Nephron (organoid): ENCODE measurements around the gene DMRT2.

Experiments
- H3K27ac Mint-ChIP-seq, 3 experiments: 2 replicates each; pipeline ENCODE4 v1.8.0; 2020; ENCODE audit warnings: mixed read lengths in 3 of 3, mild to moderate bottlenecking in 2 of 3, moderate library complexity in 1 of 3
- H3K27me3 Mint-ChIP-seq: 2 replicates; pipeline ENCODE4 v1.8.0; 2021; ENCODE audit warnings: low read depth, mild to moderate bottlenecking, moderate library complexity, mixed read lengths
- H3K36me3 Mint-ChIP-seq: 2 replicates; pipeline ENCODE4 v1.8.0; 2020; ENCODE audit warnings: low read depth, mixed read lengths
- H3K4me1 Mint-ChIP-seq: 2 replicates; pipeline ENCODE4 v1.8.0; 2020; ENCODE audit warnings: mixed read lengths
- H3K4me3 Mint-ChIP-seq, 3 experiments: 2 replicates each; pipeline ENCODE4 v1.8.0; 2020; ENCODE audit warnings: mild to moderate bottlenecking in 3 of 3, mixed read lengths in 3 of 3, moderate library complexity in 2 of 3
- H3K9me3 Mint-ChIP-seq: 2 replicates; pipeline ENCODE4 v1.8.0; 2020; ENCODE audit warnings: mixed read lengths
- TF ChIP-seq, protein P1 (sequence below), 3 experiments: fragments of 200-600 bp; sonication (generic); IDR thresholded peaks; one replicate each; pipeline ENCODE4 v1.5.0; 2021; ENCODE audit warnings: antibody characterized with exemption in 3 of 3; ENCODE audit not compliant: unreplicated experiment in 3 of 3

Gene DMRT2

DNA sequence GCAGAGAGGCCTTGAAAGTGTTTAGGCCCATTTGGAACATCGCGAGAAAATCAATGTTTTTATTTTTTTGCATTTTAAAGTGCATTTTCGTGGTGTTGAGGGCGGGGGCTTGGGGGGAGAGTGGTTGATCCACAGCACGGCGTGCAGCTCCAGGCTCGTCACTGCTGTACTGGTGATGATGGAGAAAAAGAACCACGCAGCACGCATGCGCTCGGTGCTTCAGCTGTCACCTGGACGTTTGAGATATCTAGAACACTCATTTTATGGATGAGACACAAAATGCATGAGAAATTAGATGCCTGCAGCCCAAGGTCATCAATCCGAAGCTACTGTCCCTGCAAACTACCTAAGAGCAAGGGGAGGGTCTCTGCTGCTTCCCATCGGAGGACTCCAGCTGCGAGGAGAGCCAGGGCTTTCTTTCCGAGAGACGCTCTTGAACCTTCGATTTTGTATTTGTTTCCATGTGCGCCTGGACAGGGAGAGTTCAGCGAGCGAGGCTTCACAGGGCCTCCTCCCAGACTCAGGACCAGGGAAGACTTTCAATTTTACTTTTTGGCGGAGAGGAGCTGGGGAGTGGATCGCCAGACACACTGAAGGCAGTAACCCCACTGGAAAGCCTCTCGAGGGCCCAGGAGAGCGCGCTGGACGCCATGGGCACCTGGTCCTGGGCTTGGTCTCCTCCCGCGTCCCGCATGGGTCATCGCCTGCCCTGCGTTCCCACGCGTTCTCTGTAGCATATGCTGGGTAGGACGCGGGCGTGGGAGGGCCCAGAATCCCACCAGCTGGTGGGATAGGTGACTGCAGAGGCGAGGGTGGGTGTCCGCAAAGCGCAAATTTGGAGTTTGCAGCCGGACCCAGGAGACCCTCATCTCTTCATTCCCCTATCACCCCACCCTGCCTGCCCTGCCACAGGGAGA is 2.5 kb downstream of the DMRT2 start:
- H3K27ac Mint-ChIP-seq, result peak overlapping the region in 1 of 3 experiments; percentile 46
- peak overlapping the region; percentile 81 to 91 (median 88) for H3K4me3 Mint-ChIP-seq
- H3K9me3 Mint-ChIP-seq, result peaks cover 5% of the 10 kb centered on the region
- H3K4me1 Mint-ChIP-seq, result peaks cover 44% of the 10 kb centered on the region
- TF ChIP-seq, protein P1, sequence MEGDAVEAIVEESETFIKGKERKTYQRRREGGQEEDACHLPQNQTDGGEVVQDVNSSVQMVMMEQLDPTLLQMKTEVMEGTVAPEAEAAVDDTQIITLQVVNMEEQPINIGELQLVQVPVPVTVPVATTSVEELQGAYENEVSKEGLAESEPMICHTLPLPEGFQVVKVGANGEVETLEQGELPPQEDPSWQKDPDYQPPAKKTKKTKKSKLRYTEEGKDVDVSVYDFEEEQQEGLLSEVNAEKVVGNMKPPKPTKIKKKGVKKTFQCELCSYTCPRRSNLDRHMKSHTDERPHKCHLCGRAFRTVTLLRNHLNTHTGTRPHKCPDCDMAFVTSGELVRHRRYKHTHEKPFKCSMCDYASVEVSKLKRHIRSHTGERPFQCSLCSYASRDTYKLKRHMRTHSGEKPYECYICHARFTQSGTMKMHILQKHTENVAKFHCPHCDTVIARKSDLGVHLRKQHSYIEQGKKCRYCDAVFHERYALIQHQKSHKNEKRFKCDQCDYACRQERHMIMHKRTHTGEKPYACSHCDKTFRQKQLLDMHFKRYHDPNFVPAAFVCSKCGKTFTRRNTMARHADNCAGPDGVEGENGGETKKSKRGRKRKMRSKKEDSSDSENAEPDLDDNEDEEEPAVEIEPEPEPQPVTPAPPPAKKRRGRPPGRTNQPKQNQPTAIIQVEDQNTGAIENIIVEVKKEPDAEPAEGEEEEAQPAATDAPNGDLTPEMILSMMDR (IDR thresholded peaks at IDR 0.05; ENCODE audit: unreplicated experiment in 3 of 3), result no peak
- peaks cover 7% of the 10 kb centered on the region for H3K36me3 Mint-ChIP-seq
- peaks cover 90% of the 10 kb centered on the region for H3K27me3 Mint-ChIP-seq

DNA sequence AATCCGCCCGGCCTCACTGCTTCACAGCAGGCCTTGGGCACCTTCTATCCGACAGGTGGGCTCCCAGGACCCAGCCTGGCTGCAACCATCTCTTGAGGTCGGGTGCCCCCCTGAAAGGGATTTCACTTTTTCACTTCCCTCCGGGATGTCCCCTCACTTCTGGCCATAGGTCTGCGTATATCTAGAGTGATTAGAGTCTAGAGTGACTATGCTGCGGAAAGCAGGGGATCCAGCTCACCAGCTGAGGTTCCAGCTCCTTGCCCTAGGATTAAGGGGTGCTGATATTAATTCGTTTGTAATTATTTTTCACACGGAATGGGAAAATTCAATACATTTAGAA is 3.1 kb downstream of the DMRT2 start:
- H3K4me1 Mint-ChIP-seq, result peaks cover 37% of the 10 kb centered on the region
- H3K9me3 Mint-ChIP-seq, result peaks cover 4% of the 10 kb centered on the region
- H3K27ac Mint-ChIP-seq, result no peak overlapping the region
- peak overlapping the region; percentile 66 to 91 (median 81) for H3K4me3 Mint-ChIP-seq
- TF ChIP-seq, protein P1 (IDR thresholded peaks at IDR 0.05; ENCODE audit: unreplicated experiment in 3 of 3), result no peak
- peaks cover 7% of the 10 kb centered on the region for H3K36me3 Mint-ChIP-seq
- peaks cover 83% of the 10 kb centered on the region for H3K27me3 Mint-ChIP-seq

DNA sequence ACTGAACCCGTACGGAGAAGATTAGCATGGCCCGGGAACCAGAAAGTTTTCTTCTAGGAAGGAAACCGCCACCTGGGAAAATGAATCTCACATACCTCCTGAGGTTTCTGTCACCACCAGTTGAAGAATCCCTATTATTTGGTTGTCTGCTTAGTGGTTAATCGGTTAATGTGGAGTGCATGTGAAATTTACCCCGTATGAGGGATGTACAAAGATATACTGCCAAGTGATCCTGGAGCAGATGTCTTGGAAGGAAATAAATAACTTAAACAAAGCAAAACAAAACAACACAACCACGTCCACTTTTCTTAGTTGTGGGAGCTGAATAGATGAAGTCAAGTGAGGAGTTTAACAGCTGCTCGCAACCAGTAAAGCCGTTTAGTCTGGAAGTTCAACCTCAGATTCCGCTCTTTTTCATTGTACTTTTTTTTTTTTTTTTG is 3.8 kb downstream of the DMRT2 start:
- peaks cover 7% of the 10 kb centered on the region for H3K36me3 Mint-ChIP-seq
- peaks cover 80% of the 10 kb centered on the region for H3K27me3 Mint-ChIP-seq
- H3K27ac Mint-ChIP-seq, result no peak overlapping the region
- H3K9me3 Mint-ChIP-seq, result peaks cover 2% of the 10 kb centered on the region
- TF ChIP-seq, protein P1 (IDR thresholded peaks at IDR 0.05; ENCODE audit: unreplicated experiment in 3 of 3), result no peak
- peak overlapping the region; percentile 8 to 91 (median 81) for H3K4me3 Mint-ChIP-seq
- H3K4me1 Mint-ChIP-seq, result peaks cover 30% of the 10 kb centered on the region

DNA sequence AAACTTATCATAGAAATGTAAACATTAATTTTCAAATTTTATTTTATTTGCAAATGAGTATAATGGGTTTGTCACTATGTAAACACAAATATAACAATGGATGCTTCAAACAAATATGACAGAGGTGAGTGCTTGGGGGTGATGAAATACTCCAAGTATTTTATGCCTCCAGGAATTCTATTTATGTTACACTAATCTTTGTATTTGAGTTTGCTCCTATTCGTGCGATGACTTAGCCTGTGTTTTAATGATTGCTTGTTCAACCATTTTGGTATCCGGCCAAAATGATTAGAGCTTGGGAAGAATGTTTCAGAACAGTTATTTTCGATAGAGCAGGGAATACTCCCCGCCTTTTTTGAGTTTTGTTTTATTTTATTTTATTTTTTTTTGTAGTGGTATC is 5.0 kb downstream of the DMRT2 start:
- TF ChIP-seq, protein P1 (IDR thresholded peaks at IDR 0.05; ENCODE audit: unreplicated experiment in 3 of 3), result no peak
- Mint-ChIP-seq H3K9me3 (no peaks in the 10 kb centered on the region), H3K27ac (no peak overlapping the region), H3K36me3 (peaks cover 7% of the 10 kb centered on the region), H3K4me3 (no peak overlapping the region), H3K4me1 (peaks cover 20% of the 10 kb centered on the region), H3K27me3 (peaks cover 68% of the 10 kb centered on the region)

DNA sequence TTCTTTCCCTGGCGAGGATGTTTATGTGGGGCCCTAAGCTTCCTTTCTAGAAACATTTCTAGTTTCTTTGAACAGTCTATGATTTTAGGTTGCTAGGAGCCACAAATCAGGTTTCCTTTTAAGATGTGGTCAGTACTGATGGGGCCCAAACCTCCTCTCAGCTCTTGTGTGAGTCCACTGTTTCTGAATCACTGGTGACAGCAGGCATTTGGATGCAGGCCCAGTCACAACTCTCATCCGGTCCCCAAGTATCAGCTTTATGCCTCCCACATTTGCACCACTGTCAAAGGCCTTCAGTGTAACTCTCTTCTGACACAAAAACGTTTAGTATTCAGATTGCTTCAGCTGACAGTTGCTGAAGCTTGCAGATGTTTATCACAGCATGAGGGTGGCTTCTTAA is 7.8 kb downstream of the DMRT2 start:
- Mint-ChIP-seq H3K9me3 (no peaks in the 10 kb centered on the region), H3K4me1 (peaks cover 15% of the 10 kb centered on the region), H3K36me3 (peaks cover 7% of the 10 kb centered on the region), H3K4me3 (no peak overlapping the region), H3K27me3 (peaks cover 47% of the 10 kb centered on the region), H3K27ac (no peak overlapping the region)
- TF ChIP-seq, protein P1 (IDR thresholded peaks at IDR 0.05; ENCODE audit: unreplicated experiment in 3 of 3), result no peak
